ENCODE data around the gene TBC1D16. TPM values are rescaled to one million over a fixed set of nuclear protein-coding genes. Genes with fewer than 3 reads are reported as not detected.
A peak's percentile ranks its signal among the peaks of the same experiment; 100 is the strongest.

The TBC1D16 gene
- total RNA-seq, 1 donor from 2014 or later: 46.9 TPM

- ATAC-seq (peak; percentile 33), DNase-seq (ENCODE audit: low spot score) (no peak)
- intact Hi-C loops (cut with DNase I): no loop called here
These were observed 43.6 kb downstream of the TBC1D16 start for GRCh38 chr17:79991924-79992648.

- DNase-seq (ENCODE audit: low spot score) (peak; percentile 88), ATAC-seq (peak; percentile 77)
- intact Hi-C loops (cut with DNase I): no loop called here
These were observed 44.3 kb downstream of the TBC1D16 start for GRCh38 chr17:79991140-79991923.

DNA sequence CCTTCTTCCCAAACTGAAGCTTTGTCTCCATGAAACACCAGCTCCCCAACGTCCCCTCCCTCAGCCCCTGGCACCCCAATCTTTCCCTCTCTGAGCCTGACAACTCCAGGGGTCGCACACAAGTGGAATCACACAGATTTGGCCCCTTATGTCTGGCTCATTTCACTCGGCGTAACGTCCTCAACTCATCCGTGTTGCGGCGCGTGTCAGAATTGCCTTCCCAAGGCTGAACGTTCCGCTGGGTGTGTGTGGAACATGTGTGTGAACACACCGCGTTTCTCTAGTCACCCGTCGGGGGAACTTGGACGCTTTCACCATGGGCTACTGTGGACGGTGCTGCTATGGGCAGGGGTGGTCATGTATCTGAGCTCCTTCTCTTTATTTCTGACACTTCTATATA lies 45.0 kb downstream of the TBC1D16 start:
- ATAC-seq (no peak), DNase-seq (ENCODE audit: low spot score) (no peak)
- intact Hi-C loops (cut with DNase I): no loop called here

GRCh38 chr17:79990051-79990592 lies 45.5 kb downstream of the TBC1D16 start:
- ATAC-seq (no peak), DNase-seq (ENCODE audit: low spot score) (no peak)
- intact Hi-C loops (cut with DNase I): no loop called here

DNA sequence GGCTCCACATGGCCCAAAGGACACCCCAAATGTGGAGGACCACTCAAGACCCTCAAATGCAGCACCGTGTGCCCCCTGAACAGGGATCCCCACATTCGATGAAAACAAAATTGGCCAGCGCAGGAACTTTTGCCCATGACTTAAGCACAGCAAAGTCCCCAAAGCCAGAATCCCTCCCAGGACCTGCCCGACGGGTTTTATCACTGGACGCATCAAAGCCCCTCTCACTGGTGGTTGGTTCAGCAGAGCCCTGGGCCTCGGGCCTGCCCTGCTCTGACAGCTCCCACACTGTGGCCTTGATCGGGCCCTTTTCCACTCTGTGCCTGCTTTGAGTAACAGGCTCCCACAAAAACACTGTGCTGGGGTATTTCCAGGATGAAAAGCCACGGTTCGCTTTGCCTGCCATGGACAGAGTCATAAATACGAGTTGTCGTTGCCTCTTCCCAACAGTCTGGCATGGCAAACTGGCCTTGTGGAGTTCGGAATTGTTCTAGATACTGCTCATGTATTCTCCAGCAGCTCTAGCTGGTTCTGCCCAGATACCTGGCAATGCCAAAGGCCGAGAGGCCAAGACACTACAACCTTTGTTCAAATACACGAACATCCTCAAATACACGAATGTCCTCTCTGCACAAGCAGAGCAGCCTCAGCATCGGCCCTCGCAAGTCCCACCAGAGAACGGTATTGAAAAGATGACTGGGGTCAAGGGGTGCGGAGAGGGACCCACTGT lies 46.4 kb downstream of the TBC1D16 start:
- no peak for ATAC-seq
- DNase-seq (ENCODE audit: low spot score): no peak
- intact Hi-C loops (cut with DNase I): loop anchor here (10.0 kb wide), 1 partner anchor 144 kb away; no protein-coding TSS in a partner anchor

- intact Hi-C loops (cut with DNase I): loop anchor here (10.0 kb wide), 1 partner anchor 144 kb away; no protein-coding TSS in a partner anchor
- ATAC-seq (peak; percentile 50), DNase-seq (ENCODE audit: low spot score) (peak; percentile 67)
These were observed 47.3 kb downstream of the TBC1D16 start for GRCh38 chr17:79988185-79988971.

GRCh38 chr17:79987935-79988184 lies 47.8 kb downstream of the TBC1D16 start:
- ATAC-seq (no peak), DNase-seq (ENCODE audit: low spot score) (no peak)
- intact Hi-C loops (cut with DNase I): loop anchor here (10.0 kb wide), 1 partner anchor 143 kb away; no protein-coding TSS in a partner anchor

GRCh38 chr17:79987187-79987934 lies 48.3 kb downstream of the TBC1D16 start:
- ATAC-seq (no peak), DNase-seq (ENCODE audit: low spot score) (peak; percentile 41)
- intact Hi-C loops (cut with DNase I): loop anchor here (10.0 kb wide), 1 partner anchor 143 kb away; no protein-coding TSS in a partner anchor

GRCh38 chr17:79986411-79987186 lies 49.1 kb downstream of the TBC1D16 start:
- intact Hi-C loops (cut with DNase I): loop anchor here (10.0 kb wide), 1 partner anchor 142 kb away; no protein-coding TSS in a partner anchor
- DNase-seq (ENCODE audit: low spot score): no peak
- peak; percentile 35 for ATAC-seq

GRCh38 chr17:79985943-79986391 lies 49.7 kb downstream of the TBC1D16 start:
- ATAC-seq: no peak

DNA sequence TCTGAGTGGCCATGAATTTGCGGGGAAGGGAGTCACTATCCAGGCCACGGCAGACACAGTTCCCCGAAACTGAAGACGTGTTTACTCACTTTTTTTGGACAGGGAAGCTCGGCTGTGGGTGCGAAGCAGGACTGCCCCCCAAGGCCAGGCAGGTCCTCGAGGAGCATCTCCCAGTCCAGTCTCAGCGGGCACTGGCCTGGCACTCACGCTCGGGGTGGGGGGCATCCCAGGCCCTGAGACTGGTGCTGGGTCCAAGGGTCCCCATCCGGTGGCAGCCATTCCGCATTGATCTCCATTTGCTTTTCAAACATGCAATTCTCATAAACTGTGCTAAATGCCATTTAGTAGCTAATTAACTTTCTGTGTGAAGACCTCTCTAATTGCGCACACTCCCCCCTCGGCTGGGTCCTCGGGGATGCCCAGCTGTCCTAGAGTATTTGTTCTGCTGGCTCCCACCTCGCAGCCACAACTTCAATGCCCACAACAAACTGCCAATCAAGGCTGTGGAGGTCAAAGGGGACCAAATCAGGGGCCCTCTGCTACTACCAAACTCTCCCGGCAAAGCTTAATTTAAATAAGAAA lies 50.2 kb downstream of the TBC1D16 start:
- peak; percentile 30 for DNase-seq (ENCODE audit: low spot score)
- intact Hi-C loops (cut with DNase I): loop anchor here (10.0 kb wide), 1 partner anchor 141 kb away; no protein-coding TSS in a partner anchor
- no peak for ATAC-seq

More at GRCh38 chr17:79985943-79986391, 49.7 kb downstream of the TBC1D16 start:
- peak; percentile 37 for DNase-seq (ENCODE audit: low spot score)
- intact Hi-C loops (cut with DNase I): loop anchor here (10.0 kb wide), 1 partner anchor 141 kb away; no protein-coding TSS in a partner anchor

GRCh38 chr17:79984877-79985276 lies 50.8 kb downstream of the TBC1D16 start:
- intact Hi-C loops (cut with DNase I): loop anchor here (10.0 kb wide), 1 partner anchor 140 kb away; no protein-coding TSS in a partner anchor
- DNase-seq (ENCODE audit: low spot score) (peak; percentile 31), ATAC-seq (no peak)

GRCh38 chr17:79984045-79984840 lies 51.4 kb downstream of the TBC1D16 start:
- intact Hi-C loops (cut with DNase I): loop anchor here (10.0 kb wide), 1 partner anchor 139 kb away; no protein-coding TSS in a partner anchor
- DNase-seq (ENCODE audit: low spot score) (peak; percentile 10), ATAC-seq (no peak)

DNA sequence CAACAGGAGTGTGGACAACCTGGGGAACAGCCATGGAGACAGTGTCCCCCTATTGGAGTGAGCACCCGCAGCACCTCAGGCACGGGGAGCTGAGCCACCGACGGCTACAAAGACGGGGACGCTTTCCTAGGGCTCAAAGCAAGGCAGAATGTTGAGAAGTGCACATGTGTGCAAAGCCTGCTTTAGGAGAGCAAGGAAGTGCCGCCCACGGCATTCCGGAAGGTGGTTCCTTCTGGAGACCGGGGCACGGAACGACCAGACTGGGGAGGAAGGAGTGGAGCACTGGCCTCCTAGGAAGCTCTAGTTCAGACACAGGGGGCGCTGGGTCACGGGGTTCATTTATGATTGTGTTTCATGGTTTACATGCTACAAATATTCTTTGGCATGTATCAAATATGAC lies 52.2 kb downstream of the TBC1D16 start:
- intact Hi-C loops (cut with DNase I): loop anchor here (10.0 kb wide), 1 partner anchor 139 kb away; no protein-coding TSS in a partner anchor
- ATAC-seq (no peak), DNase-seq (ENCODE audit: low spot score) (peak; percentile 51)

DNA sequence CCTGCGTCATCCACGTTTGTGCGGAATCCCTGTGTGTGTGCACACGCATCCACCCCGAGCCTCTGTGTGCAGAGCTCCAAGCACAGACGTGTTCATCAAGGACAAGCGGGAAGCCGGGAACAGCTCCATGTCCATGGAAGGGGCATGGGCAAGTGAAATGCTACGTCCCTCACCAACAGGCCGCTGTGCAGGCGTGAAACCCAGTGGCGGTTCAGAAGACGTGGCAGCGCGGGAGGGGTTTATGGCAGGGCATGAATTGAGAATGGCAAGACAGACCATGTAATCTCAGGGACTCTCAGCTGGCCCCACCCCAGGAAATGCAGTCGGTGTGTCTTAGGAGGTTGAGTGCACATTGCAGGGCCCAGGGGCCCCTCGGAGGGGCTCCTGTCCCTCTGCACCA lies 52.7 kb downstream of the TBC1D16 start:
- no peak for ATAC-seq
- DNase-seq (ENCODE audit: low spot score): peak; percentile 50
- intact Hi-C loops (cut with DNase I): loop anchor here (10.0 kb wide), 1 partner anchor 138 kb away; no protein-coding TSS in a partner anchor
